GM23248 (cell line): Measurements from ENCODE around the gene NLK.

ENCODE experiments used
- EZH2 ChIP-seq: fragments of 200-600 bp; sonication (generic); IDR thresholded peaks from 2 replicates; pipeline ENCODE4 v1.6.1; 2018; ENCODE audit warnings: antibody characterized with exemption, mild to moderate bottlenecking; ENCODE audit not compliant: insufficient read depth, poor library complexity, severe bottlenecking
- EZH2phosphoT487 ChIP-seq: fragments of 200-600 bp; sonication (generic); IDR thresholded peaks from 2 replicates; pipeline ENCODE4 v1.6.1; 2018; ENCODE audit warnings: antibody characterized with exemption, moderate library complexity, mild to moderate bottlenecking, low read depth; ENCODE audit not compliant: insufficient read depth

DNA sequence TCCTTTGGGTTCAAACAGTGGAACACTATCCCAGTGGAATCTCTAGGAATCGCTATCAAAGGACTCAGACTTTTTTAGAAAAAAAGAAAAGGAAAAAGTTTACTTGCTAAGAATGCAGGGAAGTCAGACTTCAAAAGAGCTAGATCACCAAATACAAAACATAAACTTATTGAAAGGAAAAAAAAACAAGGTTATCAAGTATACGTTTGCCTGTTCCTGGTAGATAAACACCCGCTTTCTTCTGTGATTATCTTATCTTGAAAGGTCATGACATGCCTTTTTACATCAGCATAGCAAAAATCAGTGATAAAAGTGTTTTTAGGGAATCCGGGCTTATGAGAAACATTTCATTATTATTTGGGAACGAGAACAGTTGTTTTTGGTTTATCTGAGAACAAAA is 147.2 kb downstream of the NLK start:
- TF ChIP-seq EZH2 (no peak), EZH2phosphoT487 (no peak)
